SU-DHL-6 (cell line): ENCODE data around the gene BEND6.

Experiments
- EZH2phosphoT487 ChIP-seq: fragments of 200-600 bp; sonication (generic), shearing (Covaris generic); conservative IDR thresholded peaks from 2 replicates; pipeline ENCODE4 v1.6.1; 2018; ENCODE audit warnings: mild to moderate bottlenecking, antibody characterized with exemption, low read length, moderate library complexity, mixed read lengths
- TF ChIP-seq, protein P1 (sequence below): fragments of 200-600 bp; sonication (generic); IDR thresholded peaks from one replicate; pipeline ENCODE4 v1.5.1; 2017; ENCODE audit warnings: antibody characterized with exemption, mild to moderate bottlenecking, low read length, moderate library complexity; ENCODE audit not compliant: insufficient read depth, poor library complexity, severe bottlenecking

DNA sequence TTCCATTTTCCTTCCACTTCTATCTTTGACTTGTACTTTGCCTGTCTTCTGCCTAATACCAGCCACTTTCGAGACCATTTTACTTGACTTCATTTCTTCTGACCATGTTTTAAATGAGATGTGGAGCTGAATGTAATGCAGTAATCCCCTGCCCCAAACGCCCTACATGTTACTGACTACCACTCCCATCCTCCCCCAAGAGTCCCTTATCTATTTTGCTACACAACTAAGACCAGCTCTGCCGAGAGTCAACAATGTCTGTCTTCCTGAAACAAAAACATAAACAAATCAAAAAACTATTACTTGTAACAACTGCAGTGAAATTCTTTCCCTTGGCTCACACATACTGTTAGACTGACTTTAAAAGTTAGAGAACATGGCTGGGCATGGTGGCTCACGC lies 64.5 kb downstream of the BEND6 start:
- no peak for TF ChIP-seq EZH2phosphoT487
- TF ChIP-seq, protein P1, sequence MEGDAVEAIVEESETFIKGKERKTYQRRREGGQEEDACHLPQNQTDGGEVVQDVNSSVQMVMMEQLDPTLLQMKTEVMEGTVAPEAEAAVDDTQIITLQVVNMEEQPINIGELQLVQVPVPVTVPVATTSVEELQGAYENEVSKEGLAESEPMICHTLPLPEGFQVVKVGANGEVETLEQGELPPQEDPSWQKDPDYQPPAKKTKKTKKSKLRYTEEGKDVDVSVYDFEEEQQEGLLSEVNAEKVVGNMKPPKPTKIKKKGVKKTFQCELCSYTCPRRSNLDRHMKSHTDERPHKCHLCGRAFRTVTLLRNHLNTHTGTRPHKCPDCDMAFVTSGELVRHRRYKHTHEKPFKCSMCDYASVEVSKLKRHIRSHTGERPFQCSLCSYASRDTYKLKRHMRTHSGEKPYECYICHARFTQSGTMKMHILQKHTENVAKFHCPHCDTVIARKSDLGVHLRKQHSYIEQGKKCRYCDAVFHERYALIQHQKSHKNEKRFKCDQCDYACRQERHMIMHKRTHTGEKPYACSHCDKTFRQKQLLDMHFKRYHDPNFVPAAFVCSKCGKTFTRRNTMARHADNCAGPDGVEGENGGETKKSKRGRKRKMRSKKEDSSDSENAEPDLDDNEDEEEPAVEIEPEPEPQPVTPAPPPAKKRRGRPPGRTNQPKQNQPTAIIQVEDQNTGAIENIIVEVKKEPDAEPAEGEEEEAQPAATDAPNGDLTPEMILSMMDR = no peak
